GM19328 (cell line): ENCODE results near the gene PPP1R27.

Experiments
- ATAC-seq: cut with Tn5 transposase; IDR thresholded peaks from one replicate; pipeline ENCODE4 v1.9.1; 2021; ENCODE audit warnings: mild to moderate bottlenecking, moderate library complexity; ENCODE audit not compliant: unreplicated experiment

PPP1R27 gene

DNA sequence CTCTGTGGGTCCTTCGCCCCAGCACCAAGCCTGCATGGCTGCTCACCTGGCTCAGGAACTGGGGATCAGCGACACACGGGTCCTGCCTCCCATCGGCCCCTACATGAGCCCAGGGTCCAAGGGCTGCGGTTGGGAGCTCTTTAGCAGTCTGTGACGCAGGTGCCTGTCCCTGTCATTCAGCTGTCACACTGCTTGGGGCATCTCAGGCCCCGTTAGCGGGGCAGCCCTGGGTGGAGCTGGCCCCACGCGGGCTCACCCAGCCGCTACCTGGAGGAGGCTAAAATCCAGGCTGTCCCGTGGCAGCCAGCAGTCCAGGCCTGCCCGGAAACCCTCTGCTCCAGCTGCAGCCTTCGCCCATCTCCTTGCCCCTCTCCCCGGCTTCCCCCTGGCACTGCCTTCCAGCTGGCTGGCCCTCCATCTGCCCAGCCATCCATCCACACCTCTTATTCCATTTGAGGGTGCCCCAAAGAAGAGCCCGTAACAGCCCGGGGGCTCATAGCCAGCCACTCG is 27.6 kb downstream of the PPP1R27 start:
- ATAC-seq: no peak

DNA sequence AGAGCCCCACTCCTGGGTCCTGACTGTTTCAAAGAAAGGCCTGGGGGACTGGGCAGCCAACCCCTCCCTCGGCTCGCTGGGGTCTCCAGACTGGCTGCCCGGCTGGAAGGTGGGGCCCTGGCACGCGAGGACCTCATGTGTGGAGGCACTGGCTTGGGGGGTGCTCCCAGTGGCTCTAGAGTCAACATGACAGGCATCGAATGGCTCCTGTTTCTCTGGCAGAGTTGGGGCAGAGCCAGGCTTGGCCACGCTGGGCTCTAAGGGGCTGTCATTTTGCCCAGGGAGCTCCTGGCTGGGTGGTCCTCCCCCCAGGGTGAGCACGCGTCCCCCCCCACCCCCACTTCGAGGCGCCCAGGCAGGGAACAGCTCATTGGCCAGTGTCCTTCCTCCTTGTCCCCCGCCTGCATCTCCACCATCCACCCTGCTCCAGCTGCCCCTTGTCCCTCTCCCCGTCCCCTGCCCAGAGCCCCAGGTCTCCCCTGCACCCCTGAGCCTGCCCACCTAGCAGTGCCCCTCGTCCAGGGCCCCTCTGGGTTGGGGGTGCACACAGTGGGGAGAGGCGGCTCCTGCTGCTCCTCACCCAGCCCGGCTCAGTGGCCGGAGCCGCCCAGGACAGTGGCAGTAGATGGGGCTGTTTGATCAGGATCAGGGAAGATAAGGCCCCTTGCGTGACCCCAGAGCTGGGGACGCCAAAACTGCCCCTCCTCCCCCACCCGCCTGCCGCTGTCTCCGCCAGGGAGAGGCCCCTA is 28.2 kb downstream of the PPP1R27 start:
- ATAC-seq: no peak

DNA sequence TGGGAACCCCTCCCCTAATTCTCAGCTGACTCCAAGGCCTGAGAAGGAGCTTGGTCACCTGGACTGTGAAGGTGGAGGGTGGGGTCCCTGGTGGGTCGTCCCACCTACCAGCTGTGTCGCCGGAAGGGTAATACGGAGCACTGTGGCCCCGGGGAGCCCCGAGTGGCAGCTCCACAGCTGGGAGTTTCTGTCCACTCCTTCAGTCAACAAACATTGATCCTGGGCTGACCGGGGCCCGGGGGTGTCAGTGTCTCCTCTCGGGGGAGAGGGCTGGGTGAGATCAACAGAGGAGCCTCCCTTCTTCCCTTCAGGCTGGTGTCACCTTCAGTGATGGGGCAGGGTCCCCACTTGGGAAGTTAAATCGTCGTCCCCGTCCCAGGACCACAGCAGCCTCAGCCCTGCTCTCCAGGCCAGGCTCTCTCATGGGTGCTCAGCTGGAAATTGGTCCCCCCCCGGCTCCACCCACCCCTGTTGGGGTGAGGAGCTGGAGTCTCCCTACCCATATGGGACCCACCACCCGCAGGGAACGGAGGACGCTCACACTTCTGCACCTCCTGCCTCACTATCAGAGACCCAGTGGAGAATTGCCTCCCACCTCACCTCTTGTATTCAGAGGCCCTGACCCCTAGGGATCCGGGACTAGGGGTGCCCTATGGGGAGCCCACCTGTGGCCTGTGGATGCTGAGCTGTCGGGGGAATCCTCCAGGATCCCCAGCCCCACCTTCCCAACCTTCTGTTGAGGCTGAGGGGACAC is 29.0 kb downstream of the PPP1R27 start:
- no peak for ATAC-seq

DNA sequence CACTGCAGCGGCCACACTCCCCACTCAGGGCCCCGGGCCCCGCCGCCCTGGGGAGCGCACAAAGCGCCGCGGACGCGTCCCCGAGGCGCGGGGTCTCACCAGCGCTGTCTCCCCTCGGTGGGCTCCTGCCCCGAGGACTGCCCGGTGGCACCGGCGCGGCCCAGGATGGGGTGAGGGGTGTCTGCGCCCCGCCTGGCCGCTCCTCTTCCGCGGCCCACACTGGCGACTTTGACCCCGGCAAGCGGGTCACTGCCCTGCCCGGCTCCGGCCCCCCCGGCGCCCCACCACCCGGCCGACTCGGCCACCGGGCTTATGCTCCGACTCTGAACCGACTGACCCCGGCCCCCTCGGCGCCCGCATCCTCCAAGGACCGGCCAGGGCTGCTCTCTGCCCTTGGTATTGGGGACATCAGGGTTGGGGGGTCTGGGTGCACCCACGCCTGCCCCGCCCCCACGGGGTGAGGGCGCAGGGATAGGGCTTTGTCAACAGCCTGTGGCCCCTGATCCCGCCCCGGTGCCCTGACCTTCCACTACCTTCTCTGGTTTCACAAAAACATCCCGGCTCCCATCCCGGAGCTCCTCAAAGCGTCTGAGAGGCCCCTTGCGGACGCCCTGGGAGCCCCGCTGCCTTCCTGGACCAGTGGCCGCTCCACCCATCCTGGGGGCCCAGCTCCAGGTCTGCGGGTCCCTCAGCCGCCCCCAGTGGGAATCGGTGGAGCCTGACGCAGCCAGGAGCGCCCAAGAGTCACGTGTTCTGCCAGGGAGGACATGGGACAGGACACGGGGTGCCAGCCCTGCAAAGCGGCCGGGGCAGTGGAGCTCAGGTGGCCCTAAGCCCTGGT is 30.1 kb downstream of the PPP1R27 start:
- ATAC-seq: no peak

DNA sequence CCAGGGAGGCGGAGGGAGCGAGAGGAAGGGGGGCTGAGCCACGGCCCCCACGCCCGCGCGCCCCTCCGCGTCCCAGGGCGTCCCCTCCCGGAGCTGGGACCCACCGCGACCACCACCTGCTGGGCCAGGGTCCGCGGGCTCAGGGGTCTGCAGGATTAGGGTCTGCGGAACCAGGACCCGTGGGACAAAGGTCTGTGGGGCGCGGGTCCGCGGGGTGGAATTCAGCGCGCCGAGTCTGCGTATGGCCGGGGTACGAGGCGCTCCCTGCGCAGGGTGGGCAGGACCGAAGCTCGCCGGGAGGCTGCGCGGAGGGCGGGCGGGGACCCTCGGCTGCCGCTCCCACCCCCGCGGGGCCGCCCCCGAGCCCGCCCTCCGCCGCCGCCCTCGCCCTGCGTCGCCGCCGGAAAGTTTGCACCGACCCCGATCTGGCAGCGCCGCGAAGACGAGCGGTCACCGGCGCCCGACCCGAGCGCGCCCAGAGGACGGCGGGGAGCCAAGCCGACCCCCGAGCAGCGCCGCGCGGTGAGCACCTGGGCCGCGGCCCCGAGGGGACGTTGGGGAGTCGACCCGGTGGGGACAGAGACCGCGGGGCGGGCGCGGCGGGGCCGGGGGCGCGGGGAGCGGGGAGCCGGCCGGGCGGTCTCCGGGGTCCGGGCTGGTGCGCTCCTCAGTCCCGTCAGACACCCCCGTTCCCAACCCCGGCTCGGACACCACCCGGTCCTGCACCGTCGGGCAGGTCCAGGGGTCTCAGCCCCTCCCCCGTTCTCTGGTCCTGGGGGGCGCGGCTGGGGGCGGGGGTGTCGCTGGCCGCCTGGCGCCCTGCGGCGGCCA is 30.9 kb downstream of the PPP1R27 start, which contains the start of gene GCGR:
Gene GCGR (plus strand): TSS at position 423 of the 831 bp plus-strand sequence. CDS start 4,869 bp downstream, outside the sequence.
- ATAC-seq: no peak

DNA sequence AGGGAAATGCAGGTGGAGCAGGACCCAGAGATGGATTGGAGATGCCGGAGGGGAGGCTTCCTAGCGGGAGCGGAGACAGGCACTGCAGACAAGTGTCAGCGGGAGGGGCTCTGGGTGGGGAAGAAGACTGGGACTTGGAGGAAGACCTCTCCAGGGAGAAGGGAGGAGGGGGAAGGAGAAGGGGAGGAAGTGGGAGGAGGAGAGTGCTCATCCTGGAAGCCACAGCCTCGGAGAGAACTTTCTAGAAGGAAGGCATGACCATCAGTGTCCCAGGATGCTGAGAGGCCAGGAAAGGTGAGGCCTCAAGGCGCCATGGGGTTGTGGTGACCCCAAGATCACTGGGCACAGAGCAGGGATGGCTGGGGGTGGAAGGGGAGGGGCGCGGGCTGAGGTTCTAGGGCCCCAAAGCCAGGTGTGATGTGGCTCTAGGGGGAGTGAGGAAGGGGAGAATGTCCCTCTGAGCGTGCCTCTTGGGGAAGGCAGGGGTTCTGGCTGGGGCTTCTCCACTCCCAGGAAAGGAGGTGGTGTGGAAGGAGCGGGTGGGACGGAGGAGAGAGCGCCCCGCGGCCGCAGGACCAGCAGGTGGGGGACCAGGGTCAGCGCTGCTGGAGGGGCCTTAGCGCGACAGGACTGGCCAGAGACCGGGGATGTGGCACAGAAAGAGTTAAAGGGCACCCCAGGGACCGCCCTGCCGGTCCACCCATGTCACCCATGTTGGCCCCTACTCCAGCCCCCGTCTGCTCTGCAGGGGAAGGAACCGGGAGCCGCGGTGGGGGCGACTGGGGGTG is 31.8 kb downstream of the PPP1R27 start:
- no peak for ATAC-seq

DNA sequence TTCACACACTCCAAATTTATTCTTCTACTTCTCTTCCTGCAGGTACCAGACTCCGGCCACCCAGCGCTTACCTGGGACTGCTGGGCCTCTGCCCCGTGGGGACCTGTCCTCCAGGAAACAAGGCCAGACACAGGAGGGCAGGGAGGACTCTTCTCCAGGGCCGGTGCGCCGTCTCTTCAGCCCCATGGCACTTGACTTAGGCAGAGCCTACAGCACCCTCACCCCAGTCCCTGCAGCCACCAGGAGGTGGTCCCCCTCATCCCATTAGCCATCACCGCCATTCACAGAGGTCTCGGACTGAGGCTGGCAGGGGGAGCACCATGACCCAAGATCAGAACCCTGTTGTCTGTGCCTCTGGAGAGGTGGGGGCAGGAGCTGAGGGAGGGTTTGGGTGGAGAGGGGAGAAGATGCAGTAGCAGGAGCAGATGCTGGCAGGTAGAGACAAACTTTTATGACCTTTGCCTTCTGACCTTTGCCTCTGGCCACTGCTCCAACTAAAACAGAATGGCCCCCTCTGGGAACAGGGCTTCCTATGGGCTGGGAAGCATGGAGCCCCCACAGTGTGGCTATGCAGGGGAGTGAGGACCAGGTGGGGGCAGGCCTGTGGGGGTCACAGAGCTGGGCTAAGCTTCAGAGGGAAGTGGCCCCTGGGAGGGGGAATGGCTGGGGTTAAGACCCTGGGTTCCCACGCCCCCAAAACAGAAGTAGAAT is 32.6 kb downstream of the PPP1R27 start:
- ATAC-seq: no peak

DNA sequence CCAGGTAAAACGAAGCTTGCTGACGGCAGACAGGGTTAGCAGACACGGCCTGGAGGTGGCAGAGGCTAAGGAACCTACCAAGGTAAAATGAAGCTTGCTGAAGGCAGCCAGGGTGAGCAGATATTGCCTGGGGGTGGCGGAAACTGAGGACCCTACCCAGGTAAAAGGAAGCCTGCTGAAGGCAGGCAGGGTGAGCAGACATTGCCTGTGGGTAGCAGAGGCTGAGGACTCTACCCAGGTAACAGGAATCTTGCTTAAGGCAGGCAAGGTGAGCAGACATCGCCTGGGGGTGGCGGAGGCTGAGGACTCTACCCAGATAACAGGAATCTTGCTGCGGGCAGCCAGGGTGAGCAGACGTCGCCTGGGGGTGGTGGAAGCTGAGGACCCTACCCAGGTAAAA is 33.5 kb downstream of the PPP1R27 start:
- no peak for ATAC-seq

DNA sequence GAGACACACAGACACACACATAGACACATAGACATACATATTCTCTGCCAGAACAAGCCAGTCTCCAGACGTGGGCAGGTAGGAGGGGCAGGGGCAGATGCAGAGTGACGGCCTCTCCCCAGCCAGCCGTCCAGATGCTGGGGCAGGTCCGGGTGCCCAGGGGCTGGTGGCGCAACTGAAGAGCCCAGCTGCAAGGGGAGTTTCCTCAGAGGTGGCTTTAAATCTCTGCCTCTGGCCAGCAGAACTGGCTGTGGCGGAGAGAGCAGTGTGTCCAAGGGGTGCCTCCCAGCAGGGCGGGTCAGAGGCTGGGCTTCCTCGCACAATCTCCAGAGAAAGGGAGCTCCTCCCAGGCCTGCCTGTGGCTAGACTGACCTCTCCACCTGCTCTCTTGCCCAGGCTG is 40.3 kb downstream of the PPP1R27 start:
- ATAC-seq: no peak

DNA sequence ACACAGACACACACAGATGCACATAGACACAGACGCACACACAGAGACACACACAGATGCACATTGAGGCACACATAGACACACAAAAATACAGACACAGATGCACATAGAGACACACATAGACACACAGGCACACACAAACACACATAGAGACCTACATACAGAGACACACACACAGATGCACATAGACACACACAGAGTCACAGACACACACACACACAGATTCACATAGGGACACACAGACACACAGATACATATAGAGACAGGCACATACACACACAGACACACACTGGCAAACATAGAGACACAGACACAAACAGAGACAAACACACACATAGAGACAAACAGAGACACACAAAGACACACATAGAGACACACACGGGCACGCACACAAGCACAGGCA is 40.8 kb downstream of the PPP1R27 start:
- no peak for ATAC-seq

DNA sequence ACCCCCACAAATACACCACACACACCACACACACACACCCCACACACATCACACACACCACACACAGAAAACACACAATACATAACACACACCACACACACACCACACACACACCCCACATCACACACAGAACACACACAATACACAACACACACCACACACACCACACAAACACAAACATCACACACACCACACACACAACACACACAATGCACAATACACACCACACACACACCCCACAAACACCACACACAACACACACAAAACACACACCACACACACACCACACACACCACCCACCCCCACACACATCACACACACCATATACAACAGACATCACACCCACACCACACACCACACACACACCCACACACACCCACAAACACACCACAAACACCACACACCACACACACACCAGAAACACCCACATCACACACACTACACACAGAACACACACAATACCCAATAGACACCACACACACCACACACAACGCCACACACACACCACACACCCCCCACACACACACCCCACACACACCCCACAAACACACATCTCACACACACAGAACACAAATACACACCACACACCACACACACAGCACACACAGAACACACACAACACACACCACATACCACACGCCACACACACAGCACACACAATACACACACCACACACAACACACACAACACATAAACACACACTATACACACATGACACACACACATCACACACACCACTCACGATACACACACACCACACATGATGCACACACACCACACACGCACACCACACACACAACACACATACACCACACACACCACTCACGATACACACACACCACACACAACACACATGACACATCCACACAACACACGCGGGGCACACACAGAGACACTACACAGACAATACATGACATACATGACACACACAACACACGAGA is 41.9 kb downstream of the PPP1R27 start:
- no peak for ATAC-seq
